Calu3 (cell line): ENCODE measurements around the gene TMEM39B. TPM values are rescaled to one million over a fixed set of nuclear protein-coding genes. Genes with fewer than 3 reads are reported as not detected.

Source experiments
- BruUV-seq: library from RNA; stranded (reverse); fragments of 400-500 nt; replicated peaks from 2 replicates; lab custom pipeline; 2021; lab: Mats Ljungman, UMichigan
- CTCF ChIA-PET: fragments of 300-600 bp; sonication (Branson Sonifier 250); formaldehyde crosslinking; loops from one replicate; lab custom pipeline; 2022; ENCODE audit warnings: antibody characterized with exemption; lab: Charles Lee
- DNase-seq: peaks from one replicate; pipeline ENCODE4 v3.0.0; 2022
- H3K27ac Mint-ChIP-seq: one replicate; pipeline ENCODE4 v1.8.0; 2022; ENCODE audit warnings: mixed read lengths; ENCODE audit not compliant: unreplicated experiment
- H3K27me3 Mint-ChIP-seq: one replicate; pipeline ENCODE4 v1.8.0; 2022; ENCODE audit warnings: mixed read lengths; ENCODE audit not compliant: unreplicated experiment
- H3K36me3 Mint-ChIP-seq: one replicate; pipeline ENCODE4 v1.8.0; 2022; ENCODE audit warnings: mild to moderate bottlenecking, moderate library complexity, mixed read lengths; ENCODE audit not compliant: insufficient read depth, unreplicated experiment
- H3K4me1 Mint-ChIP-seq: one replicate; pipeline ENCODE4 v1.8.0; 2022; ENCODE audit warnings: mild to moderate bottlenecking, low read depth, mixed read lengths; ENCODE audit not compliant: unreplicated experiment
- H3K4me3 Mint-ChIP-seq: one replicate; pipeline ENCODE4 v1.8.0; 2022; ENCODE audit warnings: mild to moderate bottlenecking, low read depth, moderate library complexity, mixed read lengths; ENCODE audit not compliant: unreplicated experiment
- H3K9me3 Mint-ChIP-seq: one replicate; pipeline ENCODE4 v1.8.0; 2022; ENCODE audit warnings: low read depth, mixed read lengths; ENCODE audit not compliant: unreplicated experiment
- intact Hi-C: fragments of 100-400 bp; cut with micrococcal nuclease; formaldehyde crosslinking; loops from one replicate; pipeline ENCODE4 v1.10.0; 2022; ENCODE audit not compliant: unreplicated experiment
- total RNA-seq: library from RNA; stranded (reverse); gene quantifications from 2 replicates; pipeline ENCODE4 v1.2.3, GENCODE V29; 2022
- TF ChIP-seq, protein P1 (sequence below): fragments of 200-600 bp; IDR thresholded peaks from one replicate; pipeline ENCODE4 v1.8.0; 2022; ENCODE audit warnings: antibody characterized with exemption; ENCODE audit not compliant: unreplicated experiment

The TMEM39B gene
- total RNA-seq, 1 experiment from 2014 or later, result 19.5 TPM

DNA sequence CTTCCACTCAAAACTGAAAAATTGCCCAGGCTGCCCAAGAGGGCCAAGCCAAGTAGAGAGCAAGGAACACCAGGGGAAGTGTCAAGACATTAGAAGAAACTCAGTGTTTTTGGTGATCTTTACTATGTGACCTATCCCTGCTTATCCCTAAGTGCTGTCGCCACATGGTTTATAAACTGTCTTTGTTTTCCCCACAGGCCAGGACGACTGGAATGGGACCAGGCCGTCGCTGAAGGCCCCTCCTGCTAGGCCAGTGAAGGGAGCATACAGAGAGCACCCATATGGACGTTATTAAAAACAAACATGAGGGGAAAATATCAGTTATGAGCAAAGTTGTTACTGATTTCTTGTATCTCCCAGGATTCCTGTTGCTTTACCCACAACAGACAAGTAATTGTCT is 30.4 kb upstream of the TMEM39B start:
- CTCF ChIA-PET, result no interaction called here
- BruUV-seq, result no TSS peak
- intact Hi-C loops, result no loop called here
- Mint-ChIP-seq H3K27ac (no peak overlapping the region), H3K4me3 (no peak overlapping the region), H3K27me3 (no peaks in the 10 kb centered on the region), H3K9me3 (no peaks in the 10 kb centered on the region), H3K36me3 (peaks cover 45% of the 10 kb centered on the region), H3K4me1 (no peaks in the 10 kb centered on the region)
- TF ChIP-seq, protein P1, sequence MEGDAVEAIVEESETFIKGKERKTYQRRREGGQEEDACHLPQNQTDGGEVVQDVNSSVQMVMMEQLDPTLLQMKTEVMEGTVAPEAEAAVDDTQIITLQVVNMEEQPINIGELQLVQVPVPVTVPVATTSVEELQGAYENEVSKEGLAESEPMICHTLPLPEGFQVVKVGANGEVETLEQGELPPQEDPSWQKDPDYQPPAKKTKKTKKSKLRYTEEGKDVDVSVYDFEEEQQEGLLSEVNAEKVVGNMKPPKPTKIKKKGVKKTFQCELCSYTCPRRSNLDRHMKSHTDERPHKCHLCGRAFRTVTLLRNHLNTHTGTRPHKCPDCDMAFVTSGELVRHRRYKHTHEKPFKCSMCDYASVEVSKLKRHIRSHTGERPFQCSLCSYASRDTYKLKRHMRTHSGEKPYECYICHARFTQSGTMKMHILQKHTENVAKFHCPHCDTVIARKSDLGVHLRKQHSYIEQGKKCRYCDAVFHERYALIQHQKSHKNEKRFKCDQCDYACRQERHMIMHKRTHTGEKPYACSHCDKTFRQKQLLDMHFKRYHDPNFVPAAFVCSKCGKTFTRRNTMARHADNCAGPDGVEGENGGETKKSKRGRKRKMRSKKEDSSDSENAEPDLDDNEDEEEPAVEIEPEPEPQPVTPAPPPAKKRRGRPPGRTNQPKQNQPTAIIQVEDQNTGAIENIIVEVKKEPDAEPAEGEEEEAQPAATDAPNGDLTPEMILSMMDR, result no peak
- DNase-seq, result no peak

GRCh38 chr1:32044234-32044633 is 28.5 kb upstream of the TMEM39B start:
- CTCF ChIA-PET, result no interaction called here
- H3K4me3 Mint-ChIP-seq, result no peak overlapping the region
- H3K36me3 Mint-ChIP-seq, result peaks cover 44% of the 10 kb centered on the region
- DNase-seq, result no peak
- intact Hi-C loops, result no loop called here
- no peaks in the 10 kb centered on the region for H3K27me3 Mint-ChIP-seq
- H3K9me3 Mint-ChIP-seq, result no peaks in the 10 kb centered on the region
- TF ChIP-seq, protein P1, result no peak
- H3K27ac Mint-ChIP-seq, result no peak overlapping the region
- BruUV-seq, result no TSS peak
- no peaks in the 10 kb centered on the region for H3K4me1 Mint-ChIP-seq

DNA sequence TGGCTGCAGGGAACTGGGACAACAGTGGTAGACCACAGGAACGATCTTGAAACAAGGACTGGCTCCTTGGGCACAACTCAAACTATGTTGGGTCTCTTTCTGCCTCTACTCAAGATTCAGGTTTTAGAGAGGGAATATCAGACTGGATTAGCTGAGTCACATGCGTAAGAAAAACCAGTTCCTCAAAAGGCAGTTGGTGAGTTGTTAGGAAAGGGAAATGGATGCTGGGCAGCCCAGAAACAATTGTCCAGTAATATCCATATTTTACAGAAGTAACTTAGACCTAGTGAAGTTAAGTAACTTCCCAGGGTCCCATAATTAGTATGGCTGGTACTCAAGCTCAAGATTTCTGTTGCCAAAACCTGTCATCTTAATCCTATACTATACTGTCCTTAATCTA is 27.0 kb upstream of the TMEM39B start:
- TF ChIP-seq, protein P1, result no peak
- CTCF ChIA-PET, result no interaction called here
- Mint-ChIP-seq H3K27me3 (no peaks in the 10 kb centered on the region), H3K27ac (no peak overlapping the region), H3K4me3 (no peak overlapping the region), H3K4me1 (no peaks in the 10 kb centered on the region), H3K9me3 (no peaks in the 10 kb centered on the region), H3K36me3 (peaks cover 44% of the 10 kb centered on the region)
- BruUV-seq, result no TSS peak
- no peak for DNase-seq
- intact Hi-C loops, result no loop called here

DNA sequence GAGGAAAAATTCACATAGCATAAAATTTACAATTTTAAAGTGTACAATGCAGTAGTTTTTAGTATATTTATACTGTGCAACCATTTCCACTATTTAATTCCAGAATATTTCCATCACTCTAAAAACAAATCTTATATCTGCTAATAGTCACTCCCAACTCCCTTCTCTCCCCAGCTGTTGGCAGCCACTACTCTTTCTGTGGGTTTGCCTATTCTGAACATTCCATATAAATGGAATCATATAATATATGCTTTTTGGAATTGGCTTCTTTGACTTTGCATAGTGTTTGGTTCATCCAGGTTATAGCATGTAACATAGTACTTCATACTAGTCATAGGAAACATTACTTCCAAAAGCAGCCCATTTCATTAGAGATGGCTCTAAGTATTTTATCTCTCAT is 25.0 kb upstream of the TMEM39B start:
- H3K36me3 Mint-ChIP-seq, result peaks cover 41% of the 10 kb centered on the region
- TF ChIP-seq, protein P1, result no peak
- no peak overlapping the region for H3K4me3 Mint-ChIP-seq
- H3K4me1 Mint-ChIP-seq, result no peaks in the 10 kb centered on the region
- no peaks in the 10 kb centered on the region for H3K9me3 Mint-ChIP-seq
- no peak overlapping the region for H3K27ac Mint-ChIP-seq
- intact Hi-C loops, result no loop called here
- no peak for DNase-seq
- H3K27me3 Mint-ChIP-seq, result no peaks in the 10 kb centered on the region
- no TSS peak for BruUV-seq
- CTCF ChIA-PET, result no interaction called here
